Neuronal stem cell (in vitro differentiated cells): Measurements from ENCODE around the gene LRRC27.

Experiments used
- DNase-seq: peaks from one replicate; pipeline ENCODE4 v3.0.0-alpha.2; 2013; ENCODE audit warnings: low spot score
- H2AFZ ChIP-seq: one replicate; pipeline ENCODE4 v1.6.1; 2013; ENCODE audit warnings: mild to moderate bottlenecking, low read length, inconsistent platforms
- H2AK5ac ChIP-seq: 2 replicates; pipeline ENCODE4 v1.6.1; 2013; ENCODE audit warnings: low read depth, mild to moderate bottlenecking, inconsistent platforms, low read length, moderate library complexity, mixed read lengths
- H2BK120ac ChIP-seq: 2 replicates; pipeline ENCODE4 v1.6.1; 2013; ENCODE audit warnings: low read depth, mild to moderate bottlenecking, inconsistent platforms, low read length, moderate library complexity, mixed read lengths
- H2BK12ac ChIP-seq: one replicate; pipeline ENCODE4 v1.6.1; 2013; ENCODE audit warnings: low read length, inconsistent platforms
- H2BK15ac ChIP-seq: 2 replicates; pipeline ENCODE4 v1.6.1; 2013; ENCODE audit warnings: mild to moderate bottlenecking, low read length, inconsistent platforms, mixed read lengths
- H2BK5ac ChIP-seq: one replicate; pipeline ENCODE4 v1.6.1; 2013; ENCODE audit warnings: inconsistent platforms, mild to moderate bottlenecking, low read length, moderate library complexity
- H3K14ac ChIP-seq: one replicate; pipeline ENCODE4 v1.6.1; 2013; ENCODE audit warnings: low read length, inconsistent platforms
- H3K18ac ChIP-seq: 2 replicates; pipeline ENCODE4 v1.6.1; 2013; ENCODE audit warnings: low read length, inconsistent platforms
- H3K23ac ChIP-seq: 2 replicates; pipeline ENCODE4 v1.6.1; 2013; ENCODE audit warnings: low read depth, mild to moderate bottlenecking, mixed read lengths, low read length, inconsistent platforms; ENCODE audit not compliant: poor library complexity
- H3K27ac ChIP-seq: replicated peaks from 3 replicates; pipeline ENCODE4 v1.5.1; 2013; ENCODE audit warnings: low read length, inconsistent platforms
- H3K27me3 ChIP-seq, 3 experiments: 2 replicates each; pipeline ENCODE4 v1.6.1; 2013; ENCODE audit warnings: low read length in 3 of 3, mild to moderate bottlenecking in 2 of 3, inconsistent platforms in 1 of 3, low read depth in 1 of 3, mixed read lengths in 1 of 3, moderate library complexity in 1 of 3; ENCODE audit not compliant: control insufficient read depth in 3 of 3, insufficient read depth in 3 of 3
- H3K36me3 ChIP-seq, 2 donors: replicated peaks in 1 of 2; 2 replicates each; pipeline ENCODE4 v1.6.1; 2013; ENCODE audit warnings: low read length in 2 of 2; ENCODE audit not compliant: control insufficient read depth in 2 of 2, insufficient read depth in 2 of 2
- H3K4ac ChIP-seq: 2 replicates; pipeline ENCODE4 v1.6.1; 2013; ENCODE audit warnings: inconsistent platforms, mild to moderate bottlenecking, low read length, moderate library complexity
- H3K4me1 ChIP-seq, 2 donors: 1 replicate in 1 of 2; 2 replicates in 1 of 2; pipeline ENCODE4 v1.6.1; 2013; ENCODE audit warnings: low read length in 2 of 2, low read depth in 1 of 2; ENCODE audit not compliant: control insufficient read depth in 2 of 2, insufficient read depth in 1 of 2
- H3K4me2 ChIP-seq: one replicate; pipeline ENCODE4 v1.6.1; 2013; ENCODE audit warnings: mild to moderate bottlenecking, low read length, inconsistent platforms; ENCODE audit not compliant: insufficient read depth, poor library complexity, severe bottlenecking
- H3K4me3 ChIP-seq, 2 donors: 2 replicates each; pipeline ENCODE4 v1.5.1; 2013; ENCODE audit warnings: low read length in 2 of 2, mild to moderate bottlenecking in 2 of 2, inconsistent platforms in 1 of 2, moderate library complexity in 1 of 2
- H3K79me1 ChIP-seq: one replicate; pipeline ENCODE4 v1.6.1; 2013; ENCODE audit warnings: low read depth, mild to moderate bottlenecking, inconsistent platforms, low read length, moderate library complexity
- H3K9ac ChIP-seq: one replicate; pipeline ENCODE4 v1.6.1; 2013; ENCODE audit warnings: mild to moderate bottlenecking, low read depth, low read length, inconsistent platforms; ENCODE audit not compliant: poor library complexity
- H3K9me3 ChIP-seq, 2 donors: replicated peaks in 1 of 2; 2 replicates each; pipeline versions ENCODE3 to v1.6.1; 2013; ENCODE audit warnings: low read length in 2 of 2, mild to moderate bottlenecking in 2 of 2, inconsistent platforms in 1 of 2, low read depth in 1 of 2, mixed read lengths in 1 of 2, moderate library complexity in 1 of 2; ENCODE audit not compliant: control insufficient read depth in 2 of 2, insufficient read depth in 1 of 2
- H4K8ac ChIP-seq: one replicate; pipeline ENCODE4 v1.6.1; 2013; ENCODE audit warnings: low read depth, mild to moderate bottlenecking, inconsistent platforms, low read length, moderate library complexity
- H4K91ac ChIP-seq: one replicate; pipeline ENCODE4 v1.6.1; 2013; ENCODE audit warnings: low read length, low read depth, mild to moderate bottlenecking, inconsistent platforms; ENCODE audit not compliant: poor library complexity
- WGBS, 2 donors: extraction: QIAGEN DNeasy Blood & Tissue Kit; methylation state at CpG; one replicate each; pipeline ENCODE4 v1.1.7; 2013; ENCODE audit warnings: missing lambda C conversion rate in 2 of 2, mixed read lengths in 1 of 2; ENCODE audit not compliant: insufficient read length in 2 of 2, insufficient replicate concordance in 1 of 2; ENCODE audit errors: extremely low coverage in 2 of 2; 5-methylcytosine and 5-hydroxymethylcytosine counted together

The LRRC27 gene

DNA sequence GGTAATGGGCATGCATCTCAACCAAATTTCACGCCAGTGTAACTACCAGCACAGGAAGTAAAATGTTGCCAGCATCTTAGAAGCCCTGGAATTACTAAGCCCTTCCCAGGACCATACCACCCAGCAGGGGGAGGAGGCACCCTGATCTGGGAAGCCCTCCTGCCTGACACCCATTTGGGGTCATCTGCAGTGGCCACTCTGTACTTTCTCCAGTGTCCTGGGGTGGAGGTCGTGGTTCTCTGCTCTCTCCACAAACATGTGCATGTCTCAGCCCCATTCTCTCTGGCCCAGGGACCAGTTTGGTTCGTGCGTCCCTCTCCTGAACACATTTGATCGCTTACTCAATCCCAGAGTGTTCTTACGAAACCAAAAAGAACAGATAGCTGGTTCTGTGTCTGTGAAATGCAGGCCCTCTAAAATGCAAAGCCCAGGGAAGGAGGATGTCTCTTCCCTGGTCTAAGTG, 9.4 kb upstream of the LRRC27 start:
- H4K91ac ChIP-seq: no peak overlapping the region
- no peak overlapping the region for H3K4me2 ChIP-seq
- H3K9me3 ChIP-seq: peaks cover 0 to 10% of the 10 kb centered on the region in 2 donors
- H3K14ac ChIP-seq: no peak overlapping the region
- H3K27ac ChIP-seq: no peak overlapping the region
- no peak overlapping the region for H2BK15ac ChIP-seq
- peaks cover 12 to 42% of the 10 kb centered on the region in 2 donors for H3K36me3 ChIP-seq
- no peak overlapping the region for H2BK5ac ChIP-seq
- no peak overlapping the region for H3K4ac ChIP-seq
- no peaks in the 10 kb centered on the region for H3K27me3 ChIP-seq
- no peak overlapping the region for H3K9ac ChIP-seq
- no peak overlapping the region for H2BK12ac ChIP-seq
- H2AFZ ChIP-seq: no peak overlapping the region
- WGBS, 2 donors: no CpG with 5 or more reads among the region's 6 CpGs
- H3K18ac ChIP-seq: no peak overlapping the region
- H3K79me1 ChIP-seq: no peaks in the 10 kb centered on the region
- no peak overlapping the region for H3K23ac ChIP-seq
- H2BK120ac ChIP-seq: no peak overlapping the region
- H4K8ac ChIP-seq: no peak overlapping the region
- no peak overlapping the region for H2AK5ac ChIP-seq
- H3K4me3 ChIP-seq: no peak overlapping the region
- no peak for DNase-seq
- no peaks in the 10 kb centered on the region for H3K4me1 ChIP-seq

DNA sequence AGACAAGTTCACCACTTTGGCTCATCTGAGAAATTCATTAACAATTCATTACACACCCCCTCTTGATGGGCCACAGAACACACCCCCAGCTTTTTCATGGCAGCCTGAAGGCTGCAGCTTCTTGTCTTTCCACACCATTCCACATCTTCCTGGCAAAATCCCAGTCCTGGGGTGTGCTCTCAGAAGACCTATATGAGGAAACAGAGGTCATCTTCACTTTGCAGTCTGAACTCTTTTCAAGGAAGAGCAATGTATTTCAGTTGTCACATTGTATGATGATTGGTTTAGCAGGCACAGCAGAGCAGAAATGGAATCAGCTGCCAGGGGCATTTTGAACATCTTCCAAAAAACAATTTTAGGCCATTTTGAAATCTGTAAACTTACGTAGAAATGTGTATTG, 7.8 kb upstream of the LRRC27 start:
- H3K27ac ChIP-seq: no peak overlapping the region
- H3K4me1 ChIP-seq: no peaks in the 10 kb centered on the region

DNA sequence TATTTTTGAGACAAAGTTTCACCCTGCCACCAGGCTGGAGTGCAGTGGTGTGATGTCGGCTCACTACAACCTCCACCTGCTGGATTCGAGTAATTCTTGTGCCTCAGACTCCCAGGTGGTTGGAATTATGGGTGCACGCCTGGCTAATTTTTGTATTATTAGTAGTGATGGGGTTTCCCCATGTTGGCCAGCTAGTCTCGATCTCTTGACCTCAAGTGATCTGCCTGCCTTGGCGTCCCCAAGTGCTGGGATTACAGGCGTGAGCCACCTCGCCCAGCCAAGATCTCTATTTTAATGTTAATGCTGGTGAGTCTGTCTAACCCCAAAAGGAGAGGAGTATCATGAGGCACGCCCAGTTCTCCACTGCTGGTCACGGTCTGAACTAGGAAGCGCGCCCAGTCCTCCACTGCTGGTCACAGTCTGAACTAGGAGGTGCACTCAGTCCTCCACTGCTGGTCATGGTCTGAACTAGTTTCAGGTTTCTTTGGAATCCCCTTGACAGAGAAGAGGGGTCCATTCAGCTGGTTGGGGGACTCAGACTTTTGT, 5.6 kb upstream of the LRRC27 start:
- Histone ChIP-seq H3K18ac (no peak overlapping the region), H2AFZ (no peak overlapping the region), H4K8ac (no peak overlapping the region), H3K79me1 (peaks cover 5% of the 10 kb centered on the region), H2BK5ac (no peak overlapping the region), H3K14ac (no peak overlapping the region), H2BK15ac (no peak overlapping the region), H3K36me3 (peaks cover 14 to 65% of the 10 kb centered on the region in 2 donors), H3K4ac (no peak overlapping the region), H3K9ac (no peak overlapping the region), H3K9me3 (peaks cover 0 to 31% of the 10 kb centered on the region in 2 donors), H3K23ac (no peak overlapping the region), H3K27ac (no peak overlapping the region), H3K4me3 (no peak overlapping the region), H3K27me3 (no peaks in the 10 kb centered on the region), H2BK12ac (no peak overlapping the region), H3K4me2 (no peak overlapping the region), H2BK120ac (no peak overlapping the region), H4K91ac (no peak overlapping the region), H3K4me1 (peaks cover 9 to 10% of the 10 kb centered on the region in 2 donors), H2AK5ac (no peak overlapping the region)
- WGBS, 2 donors: no CpG with 5 or more reads among the region's 11 CpGs
- no peak for DNase-seq

More for the DNA sequence above, 7.8 kb upstream of the LRRC27 start:
- Histone ChIP-seq H4K91ac (no peak overlapping the region), H2AFZ (no peak overlapping the region), H3K4me3 (no peak overlapping the region), H3K9ac (no peak overlapping the region), H2AK5ac (no peak overlapping the region), H2BK15ac (no peak overlapping the region), H2BK5ac (no peak overlapping the region), H3K4me2 (no peak overlapping the region), H3K27me3 (no peaks in the 10 kb centered on the region), H3K79me1 (no peaks in the 10 kb centered on the region), H3K9me3 (peaks cover 0 to 19% of the 10 kb centered on the region in 2 donors), H2BK120ac (no peak overlapping the region), H3K14ac (no peak overlapping the region), H3K18ac (no peak overlapping the region), H3K4ac (no peak overlapping the region), H3K23ac (no peak overlapping the region), H3K36me3 (peaks cover 14 to 57% of the 10 kb centered on the region in 2 donors), H4K8ac (no peak overlapping the region), H2BK12ac (no peak overlapping the region)
- DNase-seq: no peak
- no CpG with 5 or more reads among the region's 1 CpG for WGBS, 2 donors

DNA sequence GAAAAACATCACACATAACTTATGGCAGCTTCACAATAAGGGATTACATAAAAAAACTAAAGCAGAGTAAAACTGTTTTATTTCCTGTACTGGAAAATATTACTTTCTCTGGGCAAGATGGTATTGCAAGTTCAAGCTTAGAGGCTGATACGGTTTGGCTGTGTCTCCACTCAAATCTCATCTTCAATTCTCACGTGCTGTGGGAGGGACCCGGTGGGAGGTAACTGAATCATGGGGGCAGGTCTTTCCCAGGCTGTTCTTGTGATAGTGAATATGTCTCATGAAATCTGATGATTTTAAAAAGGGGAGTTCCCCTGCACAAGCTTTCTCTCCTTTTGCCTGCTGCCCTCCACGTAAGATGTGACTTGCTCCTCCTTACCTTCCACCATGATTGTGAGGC, 5.1 kb upstream of the LRRC27 start:
- H3K4me2 ChIP-seq: no peak overlapping the region
- H3K23ac ChIP-seq: no peak overlapping the region
- no peak for DNase-seq
- H3K36me3 ChIP-seq: peaks cover 14 to 65% of the 10 kb centered on the region in 2 donors
- H4K91ac ChIP-seq: no peak overlapping the region
- no peak overlapping the region for H2BK12ac ChIP-seq
- no peak overlapping the region for H2AFZ ChIP-seq
- no CpG with 5 or more reads among the region's 4 CpGs for WGBS, 2 donors
- peaks cover 0 to 31% of the 10 kb centered on the region in 2 donors for H3K9me3 ChIP-seq
- no peak overlapping the region for H2AK5ac ChIP-seq
- H3K18ac ChIP-seq: no peak overlapping the region
- H4K8ac ChIP-seq: no peak overlapping the region
- no peak overlapping the region for H3K27ac ChIP-seq
- H2BK15ac ChIP-seq: no peak overlapping the region
- H3K9ac ChIP-seq: no peak overlapping the region
- no peak overlapping the region for H2BK120ac ChIP-seq
- no peak overlapping the region for H3K4me3 ChIP-seq
- no peak overlapping the region for H2BK5ac ChIP-seq
- peaks cover 5% of the 10 kb centered on the region for H3K79me1 ChIP-seq
- peaks cover 9 to 10% of the 10 kb centered on the region in 2 donors for H3K4me1 ChIP-seq
- no peak overlapping the region for H3K14ac ChIP-seq
- no peaks in the 10 kb centered on the region for H3K27me3 ChIP-seq
- no peak overlapping the region for H3K4ac ChIP-seq
